Activated CD8-positive, alpha-beta memory T cell treated with anti-CD3 and anti-CD28 coated beads, Interleukin-2, amount 50 U/mL, for 1 hour (primary cell): ENCODE data around the gene TMEM120B.

Experiments used
- DNase-seq: peaks from one replicate; pipeline ENCODE4 v3.0.0-alpha.2; 2020; ENCODE audit errors: extremely low read depth

The TMEM120B gene

GRCh38 chr12:121819212-121819949, 106.8 kb downstream of the TMEM120B start:
- DNase-seq = no peak

DNA sequence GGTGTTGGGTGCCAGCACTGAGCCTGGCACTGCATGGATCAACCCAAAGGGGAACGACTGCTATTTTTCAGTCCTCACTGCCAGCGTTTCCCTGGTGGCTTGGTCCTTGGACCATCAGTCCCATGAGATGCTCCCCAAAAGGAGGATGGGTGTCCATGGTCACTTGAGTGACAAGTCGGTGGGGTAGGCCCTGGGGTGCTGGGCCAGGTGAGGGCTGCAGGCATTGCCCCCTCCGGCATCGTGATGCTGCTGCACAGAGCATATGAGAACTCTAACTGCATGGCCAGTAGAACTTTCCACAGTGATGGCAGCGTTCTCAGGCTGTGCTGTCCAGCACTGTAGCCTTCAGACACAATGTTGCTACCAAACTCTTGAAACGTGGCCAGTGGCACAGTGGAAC, 107.5 kb downstream of the TMEM120B start:
- no peak for DNase-seq

- no peak for DNase-seq
Measured at GRCh38 chr12:121822393-121823100, 110.0 kb downstream of the TMEM120B start.

DNA sequence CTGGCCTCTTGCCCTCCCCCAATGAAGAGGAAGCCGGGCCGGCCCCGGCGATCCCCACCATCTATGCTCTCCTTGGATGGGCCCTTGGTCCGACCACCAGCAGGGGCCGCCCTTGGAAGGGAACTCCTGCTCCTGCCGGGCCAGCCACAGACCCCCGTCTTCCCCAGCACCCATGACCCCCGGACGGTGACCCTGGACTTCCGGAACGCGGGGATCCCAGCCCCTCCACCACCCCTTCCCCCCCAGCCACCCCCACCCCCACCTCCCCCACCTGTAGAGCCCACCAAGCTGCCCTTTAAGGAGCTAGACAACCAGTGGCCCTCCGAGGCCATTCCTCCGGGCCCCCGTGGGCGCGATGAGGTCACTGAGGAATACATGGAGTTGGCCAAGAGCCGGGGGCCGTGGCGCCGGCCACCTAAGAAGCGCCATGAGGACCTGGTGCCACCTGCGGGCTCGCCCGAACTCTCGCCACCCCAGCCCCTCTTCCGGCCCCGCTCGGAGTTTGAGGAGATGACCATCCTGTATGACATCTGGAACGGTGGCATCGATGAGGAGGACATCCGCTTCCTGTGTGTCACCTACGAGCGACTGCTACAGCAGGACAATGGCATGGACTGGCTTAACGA, 110.7 kb downstream of the TMEM120B start:
- DNase-seq = no peak

- no peak for DNase-seq
Measured at GRCh38 chr12:121823727-121824115, 111.2 kb downstream of the TMEM120B start.

GRCh38 chr12:121825041-121825523, 112.5 kb downstream of the TMEM120B start:
- DNase-seq = no peak

DNA sequence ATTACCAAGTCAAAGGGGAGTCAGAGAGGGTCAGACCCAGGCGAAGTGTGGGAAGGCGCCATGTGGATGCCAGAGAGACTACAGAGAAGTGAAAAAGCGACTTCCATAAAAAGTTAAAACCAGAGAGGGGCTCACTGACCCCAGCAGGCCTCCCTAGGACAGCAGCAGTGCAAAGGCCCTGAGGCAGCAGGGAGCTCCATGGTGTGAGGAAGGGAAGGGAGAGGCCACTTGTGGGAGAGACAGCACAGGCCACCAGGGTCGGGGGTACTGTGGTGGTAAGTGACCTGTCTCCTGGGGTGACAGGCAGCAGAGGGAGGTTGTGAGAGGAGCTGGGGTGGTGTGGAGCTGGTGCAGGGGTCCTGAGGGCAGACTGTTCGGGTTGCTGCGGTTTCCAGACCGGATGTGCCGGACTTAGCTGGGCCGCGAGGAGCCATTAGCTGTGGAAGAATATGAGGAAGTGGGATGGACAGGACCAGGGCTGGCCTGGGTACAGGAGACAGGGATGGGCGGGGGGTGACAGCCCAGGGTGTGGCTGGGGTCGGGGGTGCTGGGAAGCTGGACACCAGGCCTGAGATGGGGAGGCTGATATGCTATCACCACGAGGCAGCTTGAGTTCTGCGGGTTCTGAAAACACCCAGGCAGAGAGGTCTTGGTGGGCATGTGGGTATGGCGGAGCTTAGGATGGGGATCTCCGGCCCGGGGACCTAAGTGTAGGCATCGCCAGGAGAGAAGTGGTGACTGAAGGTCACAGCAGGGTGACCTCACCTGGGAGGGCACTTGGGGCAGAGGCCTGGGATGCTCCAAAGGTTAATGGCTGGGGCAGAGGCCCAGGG, 114.0 kb downstream of the TMEM120B start:
- DNase-seq = no peak

DNA sequence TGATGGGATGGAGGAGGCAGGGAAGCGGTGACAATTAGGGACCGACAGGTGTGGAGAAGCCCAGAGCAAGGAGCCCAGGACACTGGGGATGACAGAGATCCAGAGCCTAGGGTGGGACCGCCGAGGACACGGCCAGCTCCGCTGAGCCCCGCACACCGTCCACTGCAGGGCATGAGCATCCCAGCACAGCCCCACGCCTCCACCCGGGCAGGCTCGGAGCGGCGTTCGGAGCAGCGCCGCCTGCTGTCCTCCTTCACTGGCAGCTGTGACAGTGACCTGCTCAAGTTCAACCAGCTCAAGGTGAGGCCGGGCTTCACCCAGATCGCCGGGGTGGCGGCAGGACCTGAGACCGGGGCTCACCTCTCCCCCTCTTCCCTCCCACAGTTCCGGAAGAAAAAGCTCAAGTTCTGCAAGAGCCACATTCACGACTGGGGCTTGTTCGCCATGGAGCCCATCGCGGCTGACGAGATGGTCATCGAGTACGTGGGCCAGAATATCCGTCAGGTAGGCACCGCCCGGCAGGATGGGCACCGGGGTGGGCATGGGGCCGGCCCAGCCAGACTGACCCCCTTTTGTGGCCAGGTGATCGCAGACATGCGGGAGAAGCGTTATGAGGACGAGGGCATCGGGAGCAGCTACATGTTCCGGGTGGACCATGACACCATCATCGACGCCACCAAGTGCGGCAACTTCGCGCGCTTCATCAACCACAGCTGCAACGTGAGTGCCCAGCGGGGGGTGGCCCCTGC, 115.0 kb downstream of the TMEM120B start:
- DNase-seq = no peak

GRCh38 chr12:121828306-121828705, 115.8 kb downstream of the TMEM120B start:
- DNase-seq = no peak

DNA sequence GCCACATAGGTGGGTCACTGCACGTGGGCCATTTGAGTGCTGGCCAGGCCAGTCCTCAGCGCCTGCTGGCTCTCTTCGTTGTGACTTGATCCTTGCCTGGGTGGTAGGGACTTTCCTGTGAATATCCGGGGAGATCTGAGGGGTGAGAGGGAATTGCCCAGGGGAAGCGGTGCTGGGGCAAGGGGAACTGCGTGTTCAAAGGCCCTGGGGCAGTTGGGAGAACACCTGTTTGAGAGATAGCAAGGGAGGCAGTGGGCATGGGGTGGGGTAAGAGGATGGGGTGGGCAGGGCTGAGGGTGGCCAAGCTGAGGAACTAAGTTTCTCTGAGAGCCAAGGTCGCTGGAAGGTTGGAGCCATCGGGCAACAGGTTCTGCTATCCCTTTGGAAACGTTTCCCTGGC, 116.3 kb downstream of the TMEM120B start:
- DNase-seq = no peak

DNA sequence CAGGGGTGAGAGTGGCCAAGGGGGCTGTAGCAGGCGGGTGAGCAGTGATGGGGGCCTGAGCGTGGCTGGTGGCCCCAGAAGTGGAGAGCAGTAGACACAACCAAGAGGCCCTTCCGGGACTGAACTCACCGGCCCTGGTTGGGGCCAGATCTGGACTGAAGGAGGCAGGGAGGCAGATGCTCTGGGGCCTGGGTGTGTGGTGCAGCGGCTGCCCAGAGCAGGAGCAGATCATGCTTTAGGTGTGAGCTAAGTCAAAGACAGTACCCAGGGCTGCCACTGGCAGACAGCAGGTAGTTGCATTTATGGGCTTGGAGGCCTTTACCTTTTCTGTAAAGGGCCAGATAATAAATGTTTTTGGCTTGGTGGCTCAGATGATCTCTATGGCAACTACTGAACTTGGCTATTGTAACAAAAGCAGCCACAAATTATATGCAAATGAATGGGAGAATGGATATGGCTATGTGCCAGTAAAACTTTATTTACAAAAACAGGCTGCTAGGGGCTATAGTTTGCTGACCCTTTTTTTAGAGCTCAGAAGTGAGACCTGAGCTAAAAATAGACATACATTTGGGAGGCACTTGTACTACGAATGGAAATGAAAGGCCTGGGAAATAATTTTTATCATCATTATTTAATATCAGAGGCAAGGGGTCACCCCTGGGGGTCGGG, 116.8 kb downstream of the TMEM120B start:
- no peak for DNase-seq

- DNase-seq = no peak
Measured at GRCh38 chr12:121830134-121830533, 117.6 kb downstream of the TMEM120B start.

DNA sequence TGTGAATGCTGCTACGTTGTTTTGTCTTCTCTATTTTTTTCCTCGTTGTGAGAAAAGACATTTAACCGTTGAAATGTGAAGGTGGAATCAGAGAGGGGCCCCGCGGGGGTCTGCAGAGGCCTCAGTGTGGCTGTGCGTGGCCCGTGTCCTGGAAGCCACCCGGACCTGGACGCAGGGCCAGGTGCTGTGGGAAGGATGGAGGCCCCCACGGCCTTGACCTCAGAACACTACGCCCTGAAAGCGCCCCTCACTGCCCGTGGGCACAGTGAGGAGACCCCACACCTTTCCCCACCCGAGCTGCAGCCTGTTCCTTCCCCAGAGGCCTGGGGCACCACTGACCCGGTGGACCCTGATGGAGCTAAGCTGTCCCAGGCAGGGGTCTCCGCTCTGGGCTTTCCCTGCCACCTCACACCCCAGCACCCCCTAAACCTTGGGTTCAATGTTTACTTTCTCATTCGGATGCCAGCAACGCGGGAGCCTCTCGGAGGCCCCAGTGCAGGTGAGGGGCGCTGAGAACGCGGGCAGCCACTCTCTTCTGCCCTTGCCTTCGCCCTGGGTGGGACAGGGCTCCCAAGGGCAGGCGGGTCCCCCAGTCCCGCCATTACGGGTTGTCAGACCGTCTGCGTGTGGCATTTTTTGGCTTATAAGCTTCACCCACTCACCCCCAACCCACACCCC, 118.2 kb downstream of the TMEM120B start:
- DNase-seq = no peak
